B cell (primary cell): ENCODE measurements around the gene BEND7.
"Not testable (repeated sequence)": the region's sequence is repeated elsewhere in the genome, so short reads cannot be mapped to it uniquely, and the experiment has no call there.

ENCODE experiments used
- EZH2 ChIP-seq: IDR thresholded peaks from 2 replicates; pipeline ENCODE4 v1.6.1; 2012; ENCODE audit warnings: borderline replicate concordance, low read depth, mild to moderate bottlenecking, moderate library complexity, low read length; ENCODE audit not compliant: insufficient read depth, poor library complexity, severe bottlenecking
- TF ChIP-seq, protein P1 (sequence below): fragments of 200-600 bp; IDR thresholded peaks from one replicate; pipeline ENCODE4 v1.8.0; 2022; ENCODE audit warnings: antibody characterized with exemption, mild to moderate bottlenecking

DNA sequence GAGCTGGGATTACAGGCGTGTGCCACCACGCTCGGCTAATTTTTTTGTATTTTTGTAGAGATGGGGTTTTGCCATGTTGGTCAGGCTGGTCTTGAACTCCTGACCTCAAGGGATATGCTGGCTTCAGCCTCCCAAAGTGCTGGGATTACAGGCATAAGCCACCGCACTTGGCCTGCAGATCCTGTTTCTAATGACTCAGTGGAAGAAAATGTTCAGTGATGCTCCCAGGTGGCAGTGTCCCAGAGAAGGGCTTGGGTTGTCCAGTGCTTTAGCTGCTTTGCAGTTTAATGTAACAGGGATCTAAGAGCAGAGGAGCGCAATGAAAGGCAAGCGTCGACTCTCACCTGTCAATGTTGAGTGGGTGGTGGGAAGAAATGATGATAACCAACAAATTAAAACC lies 125.4 kb downstream of the BEND7 start:
- TF ChIP-seq, protein P1, sequence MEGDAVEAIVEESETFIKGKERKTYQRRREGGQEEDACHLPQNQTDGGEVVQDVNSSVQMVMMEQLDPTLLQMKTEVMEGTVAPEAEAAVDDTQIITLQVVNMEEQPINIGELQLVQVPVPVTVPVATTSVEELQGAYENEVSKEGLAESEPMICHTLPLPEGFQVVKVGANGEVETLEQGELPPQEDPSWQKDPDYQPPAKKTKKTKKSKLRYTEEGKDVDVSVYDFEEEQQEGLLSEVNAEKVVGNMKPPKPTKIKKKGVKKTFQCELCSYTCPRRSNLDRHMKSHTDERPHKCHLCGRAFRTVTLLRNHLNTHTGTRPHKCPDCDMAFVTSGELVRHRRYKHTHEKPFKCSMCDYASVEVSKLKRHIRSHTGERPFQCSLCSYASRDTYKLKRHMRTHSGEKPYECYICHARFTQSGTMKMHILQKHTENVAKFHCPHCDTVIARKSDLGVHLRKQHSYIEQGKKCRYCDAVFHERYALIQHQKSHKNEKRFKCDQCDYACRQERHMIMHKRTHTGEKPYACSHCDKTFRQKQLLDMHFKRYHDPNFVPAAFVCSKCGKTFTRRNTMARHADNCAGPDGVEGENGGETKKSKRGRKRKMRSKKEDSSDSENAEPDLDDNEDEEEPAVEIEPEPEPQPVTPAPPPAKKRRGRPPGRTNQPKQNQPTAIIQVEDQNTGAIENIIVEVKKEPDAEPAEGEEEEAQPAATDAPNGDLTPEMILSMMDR: not testable (repeated sequence)
- not testable (repeated sequence) for TF ChIP-seq EZH2
